ENCODE measurements around the gene CRACR2B. TPM values are rescaled to one million over a fixed set of nuclear protein-coding genes. Genes with fewer than 3 reads are reported as not detected.

Gene CRACR2B
- total RNA-seq, 6 donors from 2014 or later: 29.0 to 157 (median 41.4) TPM

GRCh38 chr11:871472-871871, 43.8 kb downstream of the CRACR2B start:
- peaks cover 0 to 29% (median 16%) of the 10 kb centered on the region in 4 donors for H3K36me3 ChIP-seq
- no peaks in the 10 kb centered on the region for H3K9me3 ChIP-seq
- TF ChIP-seq EP300 (IDR thresholded peaks at IDR 0.05): no peak
- TF ChIP-seq CTCF (IDR thresholded peaks at IDR 0.05): no peak
- no peak for TF ChIP-seq POLR2AphosphoS5 (IDR thresholded peaks at IDR 0.05)
- TF ChIP-seq POLR2A (IDR thresholded peaks at IDR 0.05): no peak
- no peak overlapping the region for H3K4me3 ChIP-seq
- H3K27ac ChIP-seq: no peak overlapping the region
- H3K4me1 ChIP-seq: no peaks in the 10 kb centered on the region
- no peaks in the 10 kb centered on the region for H3K27me3 ChIP-seq
- ATAC-seq (ENCODE audit: low FRiP score in 2 of 2) (no peak), DNase-seq (peak in 1 of 2 donors; percentile 77)
- WGBS, 2 donors: 86% methylated on average over 7 of the region's 9 CpGs; no CpG with 5 or more reads in 1 of the 2 donors

- ATAC-seq (ENCODE audit: low FRiP score in 2 of 2): no peak
- peak in 1 of 2 donors; percentile 53 for DNase-seq
- Histone ChIP-seq H3K36me3 (peaks cover 0 to 21% (median 8%) of the 10 kb centered on the region in 4 donors), H3K27ac (no peak overlapping the region), H3K9me3 (no peaks in the 10 kb centered on the region), H3K4me1 (no peaks in the 10 kb centered on the region), H3K27me3 (no peaks in the 10 kb centered on the region), H3K4me3 (no peak overlapping the region)
- 89 to 99% methylated on average over 7 of the region's 9 CpGs for WGBS, 2 donors
- TF ChIP-seq POLR2A (IDR thresholded peaks at IDR 0.05) (no peak), CTCF (IDR thresholded peaks at IDR 0.05) (no peak), POLR2AphosphoS5 (IDR thresholded peaks at IDR 0.05) (no peak), EP300 (IDR thresholded peaks at IDR 0.05) (no peak)
Measured at GRCh38 chr11:872799-873198, 45.1 kb downstream of the CRACR2B start.

GRCh38 chr11:873706-874105, 46.0 kb downstream of the CRACR2B start:
- Histone ChIP-seq H3K27ac (no peak overlapping the region), H3K27me3 (no peaks in the 10 kb centered on the region), H3K4me1 (no peaks in the 10 kb centered on the region), H3K4me3 (no peak overlapping the region), H3K36me3 (peaks cover 0 to 13% (median 6%) of the 10 kb centered on the region in 4 donors), H3K9me3 (no peaks in the 10 kb centered on the region)
- WGBS, 2 donors: 67 to 80% methylated on average over 12 of the region's 12 CpGs
- DNase-seq: no peak
- no peak for ATAC-seq (ENCODE audit: low FRiP score in 2 of 2)
- no peak for TF ChIP-seq EP300 (IDR thresholded peaks at IDR 0.05)
- no peak for TF ChIP-seq CTCF (IDR thresholded peaks at IDR 0.05)
- TF ChIP-seq POLR2A (IDR thresholded peaks at IDR 0.05): no peak
- TF ChIP-seq POLR2AphosphoS5 (IDR thresholded peaks at IDR 0.05): no peak

DNA sequence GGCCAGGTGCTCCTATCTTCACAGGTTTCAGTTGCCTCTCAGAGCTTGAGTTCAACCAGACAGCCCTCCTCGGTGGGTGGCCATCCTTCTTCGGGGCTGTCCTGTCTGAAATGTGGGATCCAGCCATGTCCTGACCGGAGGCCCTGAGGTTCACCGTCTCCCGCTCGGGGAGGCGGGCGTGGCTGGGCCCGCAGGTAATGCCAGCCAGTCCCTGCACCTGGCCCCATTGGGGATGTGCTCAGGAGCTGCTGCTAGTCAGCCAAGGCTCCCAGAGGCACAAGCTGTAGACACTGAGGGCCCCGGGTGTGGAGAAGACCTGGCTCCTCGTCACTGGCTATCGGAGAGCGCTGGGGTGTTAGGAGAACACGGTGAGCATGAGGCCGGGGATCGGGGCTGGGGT, 47.5 kb downstream of the CRACR2B start:
- Histone ChIP-seq H3K36me3 (peaks cover 0 to 12% (median 4%) of the 10 kb centered on the region in 4 donors), H3K27ac (no peak overlapping the region), H3K4me1 (no peaks in the 10 kb centered on the region), H3K27me3 (no peaks in the 10 kb centered on the region), H3K4me3 (no peak overlapping the region), H3K9me3 (no peaks in the 10 kb centered on the region)
- WGBS, 2 donors: 93 to 96% methylated on average over 7 to 15 of the region's 16 CpGs
- ATAC-seq (ENCODE audit: low FRiP score in 2 of 2): no peak
- DNase-seq: no peak
- TF ChIP-seq POLR2AphosphoS5 (IDR thresholded peaks at IDR 0.05) (no peak), CTCF (IDR thresholded peaks at IDR 0.05) (no peak), EP300 (IDR thresholded peaks at IDR 0.05) (no peak), POLR2A (IDR thresholded peaks at IDR 0.05) (no peak)

- 92 to 93% methylated on average over 18 to 21 of the region's 21 CpGs for WGBS, 2 donors
- TF ChIP-seq EP300 (IDR thresholded peaks at IDR 0.05): no peak
- TF ChIP-seq POLR2A (IDR thresholded peaks at IDR 0.05): no peak
- TF ChIP-seq CTCF (IDR thresholded peaks at IDR 0.05): no peak
- no peak for TF ChIP-seq POLR2AphosphoS5 (IDR thresholded peaks at IDR 0.05)
- ATAC-seq (ENCODE audit: low FRiP score in 2 of 2) (no peak), DNase-seq (no peak)
- H3K27ac ChIP-seq: no peak overlapping the region
- peaks cover 0 to 18% (median 7%) of the 10 kb centered on the region in 4 donors for H3K36me3 ChIP-seq
- H3K9me3 ChIP-seq: no peaks in the 10 kb centered on the region
- no peaks in the 10 kb centered on the region for H3K4me1 ChIP-seq
- no peaks in the 10 kb centered on the region for H3K27me3 ChIP-seq
- no peak overlapping the region for H3K4me3 ChIP-seq
Measured at GRCh38 chr11:875769-876301, 48.1 kb downstream of the CRACR2B start.

All from upper lobe of left lung (tissue), 6 donors.